ENCODE results near the gene CDH22.

The CDH22 gene

DNA sequence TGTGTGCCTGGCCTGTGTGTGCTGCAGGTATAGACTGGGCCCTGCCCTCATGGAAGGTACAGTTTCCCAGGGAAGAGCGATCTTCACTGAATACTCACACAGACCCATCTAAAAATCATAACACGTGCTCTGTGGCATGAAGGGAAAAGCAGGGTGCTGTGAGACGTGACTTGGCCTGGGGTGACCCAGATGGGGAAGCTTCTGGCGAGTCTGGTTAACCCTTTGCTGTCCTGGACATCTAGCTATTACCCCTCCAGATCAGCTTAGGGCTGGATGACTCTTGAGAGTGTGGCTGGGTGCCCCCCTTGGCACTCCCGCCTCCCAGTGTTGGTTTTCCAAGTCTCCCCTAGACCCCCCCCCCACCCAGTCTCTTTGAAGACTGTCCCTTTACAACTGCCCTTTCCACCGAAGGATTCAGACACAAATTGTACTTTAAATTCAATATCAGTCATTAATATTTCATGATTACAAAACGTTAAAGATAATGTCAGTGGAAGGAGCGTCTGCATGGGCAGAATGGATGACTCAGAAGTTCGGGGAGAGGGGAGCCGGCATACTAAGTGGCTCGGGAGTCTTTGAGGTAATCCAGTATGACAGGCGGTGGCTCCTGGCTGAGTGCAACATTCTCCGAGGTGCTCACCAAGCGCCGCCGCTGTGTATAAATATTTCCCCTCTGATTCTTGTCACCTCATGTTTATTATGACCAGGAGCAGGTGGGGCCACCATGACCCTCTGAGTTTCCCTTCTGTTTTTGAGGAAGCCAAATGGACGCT lies 112.8 kb downstream of the CDH22 start:
- TF ChIP-seq Cebpa-rat (IDR thresholded peaks at IDR 0.05), result no peak
- Histone ChIP-seq H3K4me2 (peak overlapping the region in 4 of 11 experiments; percentile 10 to 37 (median 22); a peak in 6 of 22 replicates), H4K20me1 (no peaks in the 10 kb centered on the region; a peak in 3 of 22 replicates), H3K9ac (no peak overlapping the region), H3K9me3 (replicated peaks in 1 of 11) (no peaks in the 10 kb centered on the region), H3K4me1 (peaks cover 0 to 26% (median 15%) of the 10 kb centered on the region in 10 experiments; a peak in 13 of 20 replicates), H3K36me3 (no peaks in the 10 kb centered on the region), H3K4me3 (no peak overlapping the region), H3K27ac (no peak overlapping the region), H3K27me3 (peaks cover 0 to 8% (median 0%) of the 10 kb centered on the region in 11 experiments; a peak in 1 of 22 replicates)

DNA sequence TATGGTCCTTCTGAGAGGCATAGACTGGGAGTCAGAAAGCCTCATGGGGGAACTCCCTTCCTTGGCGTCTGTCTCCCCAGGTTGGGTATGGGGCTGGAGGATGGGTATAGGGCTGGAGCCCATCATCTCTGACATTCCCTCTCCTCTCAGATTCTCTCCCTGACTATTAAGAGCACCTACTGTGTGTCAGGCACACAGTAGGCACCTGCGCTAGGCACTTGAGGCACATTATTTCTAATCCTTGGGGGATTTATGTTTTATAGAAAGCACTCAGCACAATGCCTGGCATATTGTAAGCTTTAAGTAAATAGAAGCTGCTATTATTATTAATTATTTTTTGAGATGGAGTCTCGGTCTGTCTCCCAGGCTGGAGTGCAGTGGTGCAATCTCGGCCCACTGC lies 113.9 kb downstream of the CDH22 start:
- H3K4me2 ChIP-seq, result no peak overlapping the region
- TF ChIP-seq Cebpa-rat (IDR thresholded peaks at IDR 0.05), result no peak
- no peak overlapping the region for H3K27ac ChIP-seq
- H3K4me3 ChIP-seq, result no peak overlapping the region
- H3K9ac ChIP-seq, result no peak overlapping the region
- H3K36me3 ChIP-seq, result no peaks in the 10 kb centered on the region
- peaks cover 0 to 5% (median 0%) of the 10 kb centered on the region in 11 experiments; a peak in 1 of 22 replicates for H3K27me3 ChIP-seq
- H4K20me1 ChIP-seq, result no peaks in the 10 kb centered on the region; a peak in 3 of 22 replicates
- peaks cover 0 to 26% (median 15%) of the 10 kb centered on the region in 10 experiments; a peak in 13 of 20 replicates for H3K4me1 ChIP-seq
- no peaks in the 10 kb centered on the region for H3K9me3 ChIP-seq (replicated peaks in 1 of 11)

DNA sequence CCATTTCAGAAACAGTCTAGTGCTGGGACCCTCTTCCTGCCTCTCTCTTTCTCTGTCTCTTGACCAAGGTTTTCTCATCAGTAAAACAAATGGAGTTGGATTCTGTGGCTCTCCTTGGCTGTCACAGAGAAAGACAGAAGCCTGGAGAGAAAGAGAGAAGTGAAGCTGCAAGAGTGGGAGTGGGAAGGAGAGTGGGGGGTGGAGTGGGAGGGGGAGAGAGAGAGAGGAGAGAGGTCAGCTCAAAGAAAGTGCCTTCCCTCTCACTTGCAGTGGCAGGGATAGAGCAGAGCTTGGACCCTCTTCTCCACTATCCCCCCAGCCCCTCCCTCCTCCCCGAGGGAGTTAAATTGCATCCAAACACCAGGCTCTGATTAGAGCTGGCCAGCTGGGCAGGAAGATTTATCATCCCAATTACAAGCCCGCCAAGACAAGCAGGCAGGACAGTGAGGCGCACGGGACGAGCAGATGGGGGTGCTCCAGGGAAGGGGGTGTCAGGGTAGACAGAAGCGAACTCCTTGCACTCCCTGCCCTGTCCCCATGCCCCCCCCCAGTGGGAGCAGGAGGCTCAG lies 115.8 kb downstream of the CDH22 start:
- no peak overlapping the region for H3K4me3 ChIP-seq
- TF ChIP-seq Cebpa-rat (IDR thresholded peaks at IDR 0.05), result no peak
- H3K4me1 ChIP-seq, result peaks cover 0 to 22% (median 12%) of the 10 kb centered on the region in 10 experiments; a peak in 13 of 20 replicates
- no peaks in the 10 kb centered on the region for H3K36me3 ChIP-seq
- H4K20me1 ChIP-seq, result no peaks in the 10 kb centered on the region; a peak in 2 of 22 replicates
- peak overlapping the region in 2 of 11 experiments; percentile 28 to 38; a peak in 4 of 22 replicates for H3K4me2 ChIP-seq
- H3K27ac ChIP-seq, result no peak overlapping the region
- H3K9ac ChIP-seq, result no peak overlapping the region
- H3K9me3 ChIP-seq (replicated peaks in 1 of 11), result no peaks in the 10 kb centered on the region
- H3K27me3 ChIP-seq, result no peaks in the 10 kb centered on the region

DNA sequence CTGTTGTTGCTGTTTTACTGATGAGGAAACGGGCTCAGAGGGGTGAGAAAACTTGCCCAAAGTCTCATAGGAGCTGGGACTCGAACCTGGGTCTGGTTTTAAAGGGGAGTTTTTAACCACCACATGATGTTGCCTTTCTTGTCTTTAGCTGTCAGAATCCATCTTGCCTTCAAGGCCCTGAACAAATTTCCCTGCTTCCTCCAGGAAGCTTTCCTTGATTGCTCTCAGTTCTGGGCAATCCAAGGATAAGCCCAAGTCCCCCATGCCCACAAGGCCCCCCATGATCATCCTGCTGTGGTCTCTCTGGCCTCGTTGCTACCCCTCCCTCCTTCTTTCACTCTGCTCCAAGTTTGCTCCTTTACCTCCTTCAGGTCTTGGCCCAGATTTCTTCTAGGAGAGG lies 116.7 kb downstream of the CDH22 start:
- no peaks in the 10 kb centered on the region for H3K9me3 ChIP-seq (replicated peaks in 1 of 11)
- H4K20me1 ChIP-seq, result peaks cover 0 to 2% (median 0%) of the 10 kb centered on the region in 11 experiments; a peak in 2 of 22 replicates
- H3K4me2 ChIP-seq, result peak overlapping the region in 1 of 11 experiments; percentile 28; a peak in 1 of 22 replicates
- no peak overlapping the region for H3K27ac ChIP-seq
- no peak overlapping the region for H3K9ac ChIP-seq
- no peak for TF ChIP-seq Cebpa-rat (IDR thresholded peaks at IDR 0.05)
- H3K27me3 ChIP-seq, result no peaks in the 10 kb centered on the region
- no peak overlapping the region for H3K4me3 ChIP-seq
- H3K4me1 ChIP-seq, result peaks cover 0 to 21% (median 10%) of the 10 kb centered on the region in 10 experiments; a peak in 12 of 20 replicates
- H3K36me3 ChIP-seq, result no peaks in the 10 kb centered on the region

DNA sequence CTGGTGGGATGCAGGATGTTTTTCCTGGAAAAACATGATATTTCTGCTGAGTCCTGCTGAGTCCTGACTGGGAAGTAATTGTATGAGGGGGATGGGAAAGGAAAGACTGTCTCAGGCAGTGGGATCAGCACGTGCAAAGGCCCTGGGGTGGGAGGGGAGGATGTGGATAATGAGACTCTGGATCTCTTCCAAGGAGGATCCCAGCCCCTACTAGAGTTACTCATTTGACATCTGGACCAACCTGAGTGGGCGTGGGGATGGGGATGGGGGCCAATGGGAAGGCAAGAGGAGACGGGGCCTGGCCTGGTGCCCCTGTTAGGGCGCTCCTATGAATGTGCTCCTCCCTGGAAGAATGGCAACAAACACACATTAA lies 117.1 kb downstream of the CDH22 start:
- Histone ChIP-seq H3K27ac (no peak overlapping the region), H4K20me1 (peaks cover 0 to 5% (median 0%) of the 10 kb centered on the region in 11 experiments; a peak in 2 of 22 replicates), H3K27me3 (no peaks in the 10 kb centered on the region), H3K9me3 (replicated peaks in 1 of 11) (no peaks in the 10 kb centered on the region), H3K9ac (no peak overlapping the region), H3K4me3 (no peak overlapping the region), H3K4me2 (no peak overlapping the region), H3K4me1 (peaks cover 0 to 21% (median 10%) of the 10 kb centered on the region in 10 experiments; a peak in 12 of 20 replicates), H3K36me3 (no peaks in the 10 kb centered on the region)
- TF ChIP-seq Cebpa-rat (IDR thresholded peaks at IDR 0.05), result no peak

DNA sequence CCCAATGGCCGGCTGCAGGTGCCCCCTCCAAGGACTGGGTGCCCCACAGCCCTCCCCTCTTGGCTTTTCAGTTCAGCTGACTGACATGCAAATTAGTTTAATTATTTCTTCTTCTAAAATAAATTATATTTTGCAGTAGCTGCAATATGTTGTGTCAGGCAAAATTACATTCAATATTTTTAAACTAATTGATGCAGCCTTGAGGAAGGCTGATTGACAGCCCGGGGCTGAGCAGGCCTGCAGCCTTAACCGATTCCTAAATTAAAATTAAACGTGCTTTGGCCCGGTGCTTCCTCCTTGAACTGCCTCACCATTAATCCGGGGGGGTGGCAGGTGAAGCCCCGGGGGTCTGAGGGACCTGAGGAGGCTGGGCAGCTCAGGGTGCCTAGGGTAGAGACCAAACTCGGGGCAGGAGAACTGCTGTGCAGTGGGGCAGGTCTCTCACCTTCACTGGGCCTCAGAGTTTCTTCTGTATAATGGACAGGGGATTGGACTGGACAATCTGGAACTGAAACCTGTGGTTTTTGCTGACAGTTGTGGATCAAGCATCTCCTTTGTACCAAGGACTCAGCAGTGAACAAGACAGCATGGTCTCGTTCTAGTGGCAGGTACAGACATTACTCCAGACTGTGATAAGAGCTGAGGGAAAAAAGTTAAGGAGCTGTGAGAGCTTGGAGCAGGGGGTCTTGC lies 117.7 kb downstream of the CDH22 start:
- Histone ChIP-seq H3K36me3 (no peaks in the 10 kb centered on the region), H3K9me3 (replicated peaks in 1 of 11) (no peaks in the 10 kb centered on the region), H3K4me3 (no peak overlapping the region), H4K20me1 (peaks cover 0 to 5% (median 0%) of the 10 kb centered on the region in 11 experiments; a peak in 2 of 22 replicates), H3K27me3 (no peaks in the 10 kb centered on the region), H3K9ac (no peak overlapping the region), H3K4me2 (no peak overlapping the region), H3K4me1 (peaks cover 0 to 21% (median 10%) of the 10 kb centered on the region in 10 experiments; a peak in 12 of 20 replicates), H3K27ac (no peak overlapping the region)
- no peak for TF ChIP-seq Cebpa-rat (IDR thresholded peaks at IDR 0.05)

DNA sequence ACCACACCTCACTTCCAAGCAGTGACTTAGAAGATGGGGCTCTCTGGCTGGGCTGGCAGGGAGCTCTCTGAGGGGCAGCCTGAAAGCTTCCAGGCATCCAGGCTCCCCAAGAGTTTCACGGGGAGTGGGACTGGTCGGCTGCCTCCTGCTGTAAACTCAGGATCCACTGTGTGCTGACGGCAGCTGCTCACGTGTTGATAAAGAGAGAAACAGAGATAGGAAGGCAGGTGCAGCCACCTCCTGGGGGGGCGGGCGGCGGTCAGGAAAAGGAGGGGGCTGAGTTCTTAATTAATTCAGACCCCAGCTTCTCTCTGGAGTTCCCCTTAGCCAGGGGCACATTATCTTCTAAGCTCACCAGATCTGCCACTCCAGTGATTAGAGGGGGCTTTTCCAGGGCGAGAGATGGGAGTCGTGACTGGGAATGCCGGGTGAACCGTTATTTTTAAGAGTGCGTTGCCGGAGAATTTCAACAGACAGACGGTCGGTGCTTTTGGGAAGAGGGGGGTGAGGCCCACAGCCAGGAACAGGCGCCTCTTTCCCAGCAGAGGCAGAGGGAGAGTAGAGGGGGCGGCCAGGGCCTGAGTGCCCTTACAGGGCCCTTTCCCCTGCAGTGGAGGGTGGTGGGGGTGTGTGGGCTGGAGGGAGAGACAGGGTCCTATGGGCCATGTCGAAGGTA lies 119.3 kb downstream of the CDH22 start:
- H4K20me1 ChIP-seq, result peaks cover 0 to 5% (median 0%) of the 10 kb centered on the region in 11 experiments; a peak in 2 of 22 replicates
- no peak overlapping the region for H3K27ac ChIP-seq
- H3K9ac ChIP-seq, result no peak overlapping the region
- H3K4me2 ChIP-seq, result no peak overlapping the region
- no peak for TF ChIP-seq Cebpa-rat (IDR thresholded peaks at IDR 0.05)
- H3K4me3 ChIP-seq, result no peak overlapping the region
- peaks cover 0 to 15% (median 7%) of the 10 kb centered on the region in 10 experiments; a peak in 10 of 20 replicates for H3K4me1 ChIP-seq
- no peaks in the 10 kb centered on the region for H3K36me3 ChIP-seq
- H3K9me3 ChIP-seq (replicated peaks in 1 of 11), result no peaks in the 10 kb centered on the region
- no peaks in the 10 kb centered on the region for H3K27me3 ChIP-seq

DNA sequence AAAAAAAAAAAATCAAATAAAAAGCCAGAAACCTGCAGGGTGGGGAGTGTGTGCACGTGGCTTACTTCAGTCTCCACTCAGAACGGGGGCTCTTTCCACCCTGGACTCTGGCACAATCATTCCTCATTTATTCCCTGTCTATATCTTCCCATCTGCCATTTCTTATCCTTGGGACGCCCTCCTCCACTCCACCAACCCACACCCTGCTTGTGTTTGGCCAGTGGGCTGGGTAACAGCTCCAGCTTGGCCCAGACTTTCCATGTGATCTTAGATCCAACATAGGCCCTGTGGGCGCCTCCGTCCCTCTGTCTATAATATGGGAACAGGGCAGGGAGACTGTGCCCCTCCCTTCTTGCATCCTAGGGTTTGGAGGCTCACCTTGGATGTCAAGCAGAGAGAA lies 122.1 kb downstream of the CDH22 start:
- no peak overlapping the region for H3K27ac ChIP-seq
- TF ChIP-seq Cebpa-rat (IDR thresholded peaks at IDR 0.05), result no peak
- no peaks in the 10 kb centered on the region for H3K9me3 ChIP-seq (replicated peaks in 1 of 11)
- no peaks in the 10 kb centered on the region for H3K36me3 ChIP-seq
- H3K4me3 ChIP-seq, result no peak overlapping the region
- no peak overlapping the region for H3K9ac ChIP-seq
- H3K27me3 ChIP-seq, result no peaks in the 10 kb centered on the region
- peaks cover 0 to 9% (median 2%) of the 10 kb centered on the region in 10 experiments; a peak in 8 of 20 replicates for H3K4me1 ChIP-seq
- peaks cover 0 to 5% (median 0%) of the 10 kb centered on the region in 11 experiments; a peak in 1 of 22 replicates for H4K20me1 ChIP-seq
- no peak overlapping the region for H3K4me2 ChIP-seq

All from BLaER1 treated with 17β-estradiol and CSF1 and Interleukin-3, amounts not matched to agents 10 nM and 100 nM (cell line).